Measurements from ENCODE around the gene LTB4R.
A peak's percentile ranks its signal among the peaks of the same experiment; 100 is the strongest.
"Not testable (repeated sequence)": the region's sequence is repeated elsewhere in the genome, so short reads cannot be mapped to it uniquely, and the experiment has no call there.

Gene LTB4R

GRCh38 chr14:24348186-24348585 is 36.9 kb downstream of the LTB4R start:
- DNase-seq, result no peak

- DNase-seq, result no peak
These were observed 38.4 kb downstream of the LTB4R start for GRCh38 chr14:24349742-24350141.

DNA sequence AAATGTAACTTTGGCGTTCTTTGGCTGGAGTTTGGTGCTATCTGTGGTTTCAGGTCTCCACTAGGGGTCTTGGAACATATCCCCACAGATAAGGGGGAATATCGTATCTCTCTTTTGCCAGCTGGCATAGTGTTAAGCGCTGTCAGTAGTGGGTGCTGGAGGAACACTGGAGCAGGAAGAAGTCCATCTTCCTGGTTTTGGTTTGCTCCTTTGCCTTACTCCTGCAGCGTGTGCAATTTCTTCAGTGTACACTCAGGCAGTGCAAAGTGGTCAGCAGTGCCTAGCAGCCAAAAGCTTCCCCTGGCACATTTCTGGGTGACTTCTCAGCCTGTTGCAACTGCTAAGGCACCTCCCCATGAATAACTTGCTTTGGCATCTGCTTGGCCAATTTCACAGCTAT is 40.2 kb downstream of the LTB4R start:
- DNase-seq, result no peak

DNA sequence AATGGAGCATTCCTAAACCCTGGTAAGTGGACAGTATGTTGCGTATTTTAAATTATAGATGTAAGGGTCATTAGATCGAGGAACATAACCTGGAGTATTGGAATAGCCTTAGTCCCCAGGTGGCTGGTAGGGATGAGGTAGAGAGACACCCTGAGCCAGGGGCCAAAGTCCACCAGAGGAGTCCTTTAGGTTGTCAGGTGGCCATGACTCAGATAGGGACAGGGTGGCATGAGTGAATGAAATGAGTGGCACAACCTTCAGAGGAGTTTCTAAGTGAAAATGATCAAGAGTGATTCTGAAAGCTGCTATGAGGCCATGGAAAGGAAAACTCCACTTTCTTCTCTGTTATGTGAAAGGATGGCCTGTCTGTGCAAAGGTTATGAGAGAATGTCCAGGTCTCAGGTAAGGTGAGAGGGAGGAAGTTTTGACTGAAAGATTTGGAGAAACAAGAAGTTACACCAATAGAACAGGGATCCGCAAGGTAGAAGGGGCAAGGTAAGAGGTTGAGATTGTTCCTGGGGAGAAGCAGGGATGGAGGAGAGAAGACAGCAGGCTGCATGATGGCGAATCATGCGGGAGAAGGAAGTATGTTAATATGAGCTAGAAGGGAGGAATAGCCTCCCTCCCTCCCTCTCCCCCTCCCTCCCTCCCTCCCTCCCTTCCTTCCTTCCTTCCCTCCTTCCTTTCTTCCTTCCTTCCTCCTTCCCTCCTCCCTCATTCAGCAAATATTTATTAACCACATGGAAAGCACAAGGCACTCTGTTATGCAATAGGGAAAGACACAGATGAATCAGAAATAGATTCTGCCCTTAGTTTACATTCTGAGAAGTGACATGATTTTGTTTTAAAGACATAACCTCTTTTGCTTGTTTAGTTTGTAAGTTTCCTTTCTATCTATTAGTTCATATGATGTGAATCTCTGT is 42.5 kb downstream of the LTB4R start:
- no peak for DNase-seq

DNA sequence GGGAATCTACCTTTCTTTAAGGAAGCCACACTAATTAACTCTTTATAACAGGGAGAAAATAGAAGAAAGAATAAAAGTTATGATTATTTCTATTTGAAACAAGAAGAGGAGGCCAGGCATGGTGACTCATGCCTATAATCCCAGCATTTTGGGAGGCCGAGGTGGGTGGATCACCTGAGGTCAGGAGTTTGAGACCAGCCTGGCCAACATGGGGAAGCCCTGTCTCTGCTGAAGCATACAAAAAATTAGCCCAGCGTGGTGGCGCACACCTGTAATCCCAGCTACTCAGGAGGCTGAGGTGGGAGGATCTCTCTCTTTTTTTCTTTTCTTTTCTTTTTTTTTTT is 43.2 kb downstream of the LTB4R start:
- not testable (repeated sequence) for DNase-seq

DNA sequence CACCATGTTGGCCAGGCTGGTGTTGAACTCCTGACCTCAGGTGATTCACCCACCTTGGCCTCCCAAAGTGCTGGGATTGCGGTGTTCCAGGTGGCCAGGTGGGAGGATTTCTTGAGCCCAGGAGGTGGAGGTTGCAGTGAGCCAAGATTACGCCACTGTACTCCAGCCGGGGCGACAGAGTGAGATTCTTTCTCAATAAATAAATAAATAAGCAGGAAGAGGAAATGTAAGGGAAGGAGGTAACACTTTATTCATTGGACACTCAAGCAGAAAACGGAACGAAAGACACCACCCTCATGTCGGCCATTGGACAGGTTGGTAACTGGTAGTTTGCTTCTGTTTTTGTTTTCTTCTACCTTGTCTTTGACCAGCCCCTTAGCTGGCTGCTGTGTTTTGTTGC is 43.7 kb downstream of the LTB4R start:
- no peak for DNase-seq

DNA sequence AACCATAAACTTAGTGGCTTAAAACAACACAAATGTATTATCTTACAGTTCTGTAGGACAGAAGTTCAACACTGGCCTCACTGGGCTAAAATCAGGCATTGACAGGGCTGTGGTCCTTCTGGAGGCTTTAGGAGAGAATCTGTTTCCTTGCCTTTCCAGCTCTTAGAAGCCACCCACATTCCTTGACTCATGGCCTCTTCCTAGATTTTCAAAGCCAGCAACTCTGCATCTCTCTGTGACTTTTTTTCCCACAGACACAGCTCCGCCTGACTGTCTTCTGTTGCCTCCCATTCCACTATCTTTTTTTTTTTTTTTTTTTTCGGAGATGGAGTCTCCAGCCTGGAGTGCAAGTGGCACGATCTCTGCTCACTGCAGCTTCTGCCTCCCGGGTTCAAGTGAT is 44.9 kb downstream of the LTB4R start:
- DNase-seq, result no peak

DNA sequence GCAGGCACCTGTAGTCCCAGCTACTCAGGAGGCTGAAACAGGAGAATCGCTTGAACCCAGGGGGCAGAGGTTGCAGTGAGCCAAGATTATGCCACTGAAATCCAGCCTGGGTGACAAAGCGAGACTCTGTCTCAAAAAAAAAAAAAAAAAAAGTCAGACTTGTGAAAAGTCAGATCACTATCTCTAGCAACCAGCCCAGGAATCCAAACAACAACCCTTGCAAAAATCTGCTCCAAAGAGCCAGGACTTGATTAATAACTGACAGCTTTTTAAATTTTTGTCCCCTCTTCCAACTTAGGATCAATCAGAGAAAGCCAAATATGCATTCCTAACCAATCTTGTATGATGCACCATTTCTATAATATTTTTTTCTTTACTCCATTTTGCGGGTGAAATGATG is 49.0 kb downstream of the LTB4R start:
- no peak for DNase-seq

- no peak for DNase-seq
These were observed 50.0 kb downstream of the LTB4R start for GRCh38 chr14:24361326-24361725.

DNA sequence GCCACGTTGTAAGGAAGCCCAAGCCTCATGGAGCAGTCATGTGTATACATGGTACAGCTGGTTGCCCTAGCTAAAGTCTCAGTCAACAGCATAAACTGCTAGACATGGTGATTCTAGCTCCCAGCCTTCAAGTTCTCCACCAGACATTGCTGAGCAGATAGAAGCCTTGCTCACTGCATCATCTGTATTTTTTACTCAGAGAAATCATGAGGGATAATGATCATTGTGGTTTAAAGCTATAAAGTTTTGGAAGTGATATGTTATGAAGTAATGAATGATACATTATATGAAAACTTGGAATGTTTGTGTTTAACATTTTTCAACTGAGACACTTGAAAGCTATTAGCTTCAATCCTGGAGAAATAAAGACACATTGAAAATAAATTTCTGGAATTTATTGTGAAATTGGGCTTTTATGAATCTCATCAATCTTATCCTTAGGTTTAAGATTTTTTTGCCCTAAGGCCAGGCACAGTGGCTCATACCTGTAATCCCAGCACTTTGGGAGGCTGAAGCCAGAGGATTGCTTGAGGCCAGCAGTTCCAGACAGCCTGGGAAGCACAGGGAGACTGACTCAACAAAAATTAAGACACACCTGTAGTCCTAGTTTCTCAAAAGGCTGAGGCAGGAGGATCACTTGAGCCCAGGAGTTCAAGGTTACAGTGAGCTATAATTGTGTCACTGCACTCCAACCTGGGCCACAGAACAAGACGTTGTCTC is 51.1 kb downstream of the LTB4R start:
- DNase-seq, result no peak

- DNase-seq, result no peak
These were observed 52.1 kb downstream of the LTB4R start for GRCh38 chr14:24363401-24363800.

DNA sequence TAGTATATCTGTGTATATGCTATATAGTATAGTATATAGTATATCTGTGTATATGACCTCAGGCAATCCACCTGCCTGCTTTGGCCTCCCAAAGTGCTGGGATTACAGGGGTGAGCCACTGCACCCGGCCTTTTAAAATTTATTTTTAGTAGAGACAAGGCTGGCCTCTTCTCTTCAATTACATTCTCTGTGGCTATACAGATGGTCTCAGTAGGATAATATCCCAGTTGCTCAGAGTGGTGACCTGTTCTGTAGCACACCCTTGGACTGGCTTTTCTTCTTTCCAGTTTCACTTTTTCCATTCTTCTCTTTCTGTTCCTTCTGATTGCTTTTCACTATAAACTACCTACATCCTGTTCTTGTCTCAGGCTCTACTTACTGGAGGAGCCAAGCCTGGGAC is 53.5 kb downstream of the LTB4R start:
- DNase-seq, result no peak

- peak; percentile 96 for DNase-seq
These were observed 54.5 kb downstream of the LTB4R start for GRCh38 chr14:24365600-24366412.

GRCh38 chr14:24366413-24366720 is 55.1 kb downstream of the LTB4R start:
- DNase-seq, result no peak

- peak; percentile 98 for DNase-seq
These were observed 55.6 kb downstream of the LTB4R start for GRCh38 chr14:24366721-24367513.

All from islet precursor cell (in vitro differentiated cells).